ENCODE results near the gene SLC24A3.

Gene SLC24A3

DNA sequence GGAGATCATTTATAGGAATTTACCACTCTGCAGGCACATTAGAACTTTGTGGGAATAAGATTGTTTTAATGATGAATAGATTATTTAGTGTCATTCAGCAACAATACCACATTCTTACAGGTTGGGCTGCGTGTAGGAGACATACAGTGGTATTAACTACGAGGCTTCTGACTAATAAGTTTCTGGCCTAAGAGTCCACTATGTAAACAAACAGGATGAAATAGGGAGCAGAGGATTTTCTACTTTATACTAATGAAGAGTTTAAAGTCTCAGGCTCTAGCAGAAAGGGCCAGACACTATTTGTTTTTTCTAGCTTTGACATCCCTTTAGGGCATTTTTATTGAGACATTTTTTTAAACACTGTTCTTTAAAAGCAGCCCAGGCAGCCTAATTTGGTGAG lies 75.6 kb downstream of the SLC24A3 start:
- no peak overlapping the region for H3K4me3 ChIP-seq (ENCODE audit: low read length)
- DNase-seq (ENCODE audit: low read depth), result no peak
- TF ChIP-seq, protein P1, sequence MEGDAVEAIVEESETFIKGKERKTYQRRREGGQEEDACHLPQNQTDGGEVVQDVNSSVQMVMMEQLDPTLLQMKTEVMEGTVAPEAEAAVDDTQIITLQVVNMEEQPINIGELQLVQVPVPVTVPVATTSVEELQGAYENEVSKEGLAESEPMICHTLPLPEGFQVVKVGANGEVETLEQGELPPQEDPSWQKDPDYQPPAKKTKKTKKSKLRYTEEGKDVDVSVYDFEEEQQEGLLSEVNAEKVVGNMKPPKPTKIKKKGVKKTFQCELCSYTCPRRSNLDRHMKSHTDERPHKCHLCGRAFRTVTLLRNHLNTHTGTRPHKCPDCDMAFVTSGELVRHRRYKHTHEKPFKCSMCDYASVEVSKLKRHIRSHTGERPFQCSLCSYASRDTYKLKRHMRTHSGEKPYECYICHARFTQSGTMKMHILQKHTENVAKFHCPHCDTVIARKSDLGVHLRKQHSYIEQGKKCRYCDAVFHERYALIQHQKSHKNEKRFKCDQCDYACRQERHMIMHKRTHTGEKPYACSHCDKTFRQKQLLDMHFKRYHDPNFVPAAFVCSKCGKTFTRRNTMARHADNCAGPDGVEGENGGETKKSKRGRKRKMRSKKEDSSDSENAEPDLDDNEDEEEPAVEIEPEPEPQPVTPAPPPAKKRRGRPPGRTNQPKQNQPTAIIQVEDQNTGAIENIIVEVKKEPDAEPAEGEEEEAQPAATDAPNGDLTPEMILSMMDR (IDR thresholded peaks at IDR 0.05; ENCODE audit: insufficient read depth, low read depth, low read length, missing control alignments), result no peak

DNA sequence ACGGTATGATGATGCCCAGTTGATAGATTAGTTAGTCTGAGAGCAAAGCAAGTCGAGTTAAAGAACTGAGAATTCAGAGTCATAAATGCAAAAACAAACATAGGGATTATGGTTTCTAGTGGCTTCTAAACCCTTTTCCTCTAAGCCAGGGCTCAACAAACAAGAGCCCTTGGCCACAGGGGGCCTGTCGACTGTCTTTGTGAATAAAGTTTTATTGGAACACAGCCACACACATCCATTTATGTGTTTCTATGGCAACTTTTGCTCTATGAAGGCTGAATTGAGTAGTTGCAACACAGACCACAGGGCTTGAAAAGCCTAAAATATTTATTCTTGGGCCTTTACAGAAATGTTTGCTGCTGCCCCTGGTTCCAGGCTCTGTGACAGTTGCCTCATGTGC lies 76.2 kb downstream of the SLC24A3 start:
- H3K4me3 ChIP-seq (ENCODE audit: low read length), result no peak overlapping the region
- TF ChIP-seq, protein P1 (IDR thresholded peaks at IDR 0.05; ENCODE audit: insufficient read depth, low read depth, low read length, missing control alignments), result no peak
- DNase-seq (ENCODE audit: low read depth), result no peak

DNA sequence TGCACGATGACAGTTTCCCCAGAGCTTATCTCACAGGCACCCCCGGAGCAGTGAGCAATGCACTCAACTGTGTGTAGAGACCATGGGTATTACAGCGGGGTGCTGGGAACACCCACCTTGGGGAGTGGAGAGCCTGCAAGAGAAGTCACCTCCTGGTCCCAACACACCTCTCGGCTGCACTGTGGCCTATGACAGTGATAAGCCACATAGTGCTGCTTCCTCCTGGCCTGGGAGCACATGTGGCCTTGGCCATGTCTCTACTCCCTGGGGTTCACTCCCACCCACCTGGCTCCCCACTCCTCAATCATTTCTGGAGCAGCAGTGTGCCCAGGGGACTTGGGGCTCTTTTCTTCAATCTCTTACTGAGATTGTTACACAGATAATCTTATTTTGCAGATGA lies 77.0 kb downstream of the SLC24A3 start:
- TF ChIP-seq, protein P1 (IDR thresholded peaks at IDR 0.05; ENCODE audit: insufficient read depth, low read depth, low read length, missing control alignments), result no peak
- H3K4me3 ChIP-seq (ENCODE audit: low read length), result no peak overlapping the region
- DNase-seq (ENCODE audit: low read depth), result no peak

DNA sequence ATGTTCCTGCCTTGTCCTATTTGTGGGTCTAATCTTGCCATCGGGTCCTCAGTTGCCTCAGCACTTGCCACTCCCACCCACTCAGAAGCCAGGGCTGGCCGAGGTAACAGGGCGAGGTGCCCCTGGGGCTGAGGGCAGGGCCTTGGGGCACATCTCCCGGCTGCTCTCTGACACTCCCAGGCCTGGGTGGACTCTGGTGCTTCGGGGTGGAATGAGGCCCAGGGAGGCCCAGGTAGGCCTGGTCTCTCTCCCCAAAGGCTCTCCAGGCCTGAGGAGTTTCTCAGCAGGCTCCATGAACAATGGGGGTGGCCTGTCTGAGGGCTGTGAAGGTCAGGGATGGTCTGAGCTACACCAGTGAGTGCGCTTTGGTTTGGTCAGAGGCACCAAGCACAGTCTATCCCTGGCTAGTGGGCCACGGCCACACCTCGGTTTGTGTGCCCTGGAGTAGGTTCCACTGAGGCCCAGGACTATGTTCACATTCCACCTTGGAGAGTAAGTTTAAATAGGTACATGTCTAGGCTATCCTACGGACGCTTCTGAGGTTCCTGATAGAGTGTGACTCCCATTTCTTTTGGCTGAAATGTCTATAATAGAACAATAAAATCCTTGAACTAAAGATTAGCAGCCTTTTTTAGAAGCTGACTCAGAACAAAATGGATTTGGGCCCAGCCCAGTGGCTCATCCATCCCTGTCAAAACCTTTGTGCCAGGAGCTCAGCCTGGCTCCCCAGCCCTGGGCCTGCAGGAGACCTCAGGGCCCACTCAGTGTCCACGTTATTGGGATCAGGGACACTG lies 78.8 kb downstream of the SLC24A3 start:
- no peak overlapping the region for H3K4me3 ChIP-seq (ENCODE audit: low read length)
- DNase-seq (ENCODE audit: low read depth), result no peak
- TF ChIP-seq, protein P1 (IDR thresholded peaks at IDR 0.05; ENCODE audit: insufficient read depth, low read depth, low read length, missing control alignments), result no peak

DNA sequence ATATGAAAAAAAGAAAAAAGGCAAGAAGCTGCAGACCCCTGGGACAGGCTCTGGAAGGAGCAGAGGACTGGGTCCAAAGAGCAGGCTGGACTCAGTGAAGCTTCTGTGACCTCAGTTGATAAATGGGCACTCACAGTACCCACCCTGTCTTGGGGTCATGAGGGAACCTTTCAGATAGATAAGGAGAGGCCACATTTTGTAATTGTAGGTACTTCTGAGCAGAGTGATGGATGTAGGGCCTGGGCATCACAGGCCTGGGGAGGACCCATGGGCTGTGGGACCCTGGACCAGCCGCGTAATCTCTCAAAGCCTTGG lies 79.3 kb downstream of the SLC24A3 start:
- no peak overlapping the region for H3K4me3 ChIP-seq (ENCODE audit: low read length)
- DNase-seq (ENCODE audit: low read depth), result no peak
- TF ChIP-seq, protein P1 (IDR thresholded peaks at IDR 0.05; ENCODE audit: insufficient read depth, low read depth, low read length, missing control alignments), result no peak

DNA sequence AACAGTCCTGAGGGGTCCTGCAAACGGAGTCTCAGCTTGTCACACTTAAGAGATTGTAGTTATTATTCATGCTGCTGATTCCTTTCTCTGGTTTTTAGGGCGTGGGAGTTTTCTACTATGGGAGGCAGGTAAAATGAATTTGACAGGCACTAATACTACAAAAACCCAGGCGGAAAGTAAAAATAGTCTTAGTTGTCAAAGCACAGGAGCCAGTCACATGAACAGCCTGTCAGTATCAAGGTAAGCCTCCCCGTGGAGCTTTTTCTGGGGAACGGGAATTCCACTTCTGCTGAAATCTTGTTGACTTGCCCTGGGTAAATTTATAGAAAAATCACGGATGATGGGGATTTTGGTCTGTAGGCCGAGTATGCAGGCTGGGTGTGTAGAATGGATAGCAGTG lies 79.8 kb downstream of the SLC24A3 start:
- TF ChIP-seq, protein P1 (IDR thresholded peaks at IDR 0.05; ENCODE audit: insufficient read depth, low read depth, low read length, missing control alignments), result no peak
- no peak overlapping the region for H3K4me3 ChIP-seq (ENCODE audit: low read length)
- DNase-seq (ENCODE audit: low read depth), result no peak

DNA sequence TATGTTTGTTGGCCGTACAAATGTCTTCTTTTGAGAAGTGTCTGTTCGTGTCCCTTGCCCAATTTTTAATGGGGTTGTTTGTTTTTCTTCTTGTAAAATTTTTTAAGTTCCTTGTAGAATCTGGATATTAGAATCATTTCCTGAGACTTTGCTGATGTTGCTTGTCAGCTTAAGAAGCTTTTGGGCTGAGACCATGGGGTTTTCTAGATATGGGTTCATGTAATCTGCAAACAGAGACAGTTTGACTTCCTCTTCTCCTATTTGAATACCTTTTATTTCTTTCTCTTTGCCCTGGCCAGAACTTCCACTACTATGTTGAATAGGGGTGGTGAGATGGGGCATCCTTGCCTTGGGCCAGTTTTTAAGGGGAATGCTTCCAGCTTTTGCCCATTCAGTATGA lies 82.6 kb downstream of the SLC24A3 start:
- TF ChIP-seq, protein P1 (IDR thresholded peaks at IDR 0.05; ENCODE audit: insufficient read depth, low read depth, low read length, missing control alignments), result no peak
- no peak overlapping the region for H3K4me3 ChIP-seq (ENCODE audit: low read length)
- no peak for DNase-seq (ENCODE audit: low read depth)
